Measurements from ENCODE around the gene AQP1.

Gene AQP1

DNA sequence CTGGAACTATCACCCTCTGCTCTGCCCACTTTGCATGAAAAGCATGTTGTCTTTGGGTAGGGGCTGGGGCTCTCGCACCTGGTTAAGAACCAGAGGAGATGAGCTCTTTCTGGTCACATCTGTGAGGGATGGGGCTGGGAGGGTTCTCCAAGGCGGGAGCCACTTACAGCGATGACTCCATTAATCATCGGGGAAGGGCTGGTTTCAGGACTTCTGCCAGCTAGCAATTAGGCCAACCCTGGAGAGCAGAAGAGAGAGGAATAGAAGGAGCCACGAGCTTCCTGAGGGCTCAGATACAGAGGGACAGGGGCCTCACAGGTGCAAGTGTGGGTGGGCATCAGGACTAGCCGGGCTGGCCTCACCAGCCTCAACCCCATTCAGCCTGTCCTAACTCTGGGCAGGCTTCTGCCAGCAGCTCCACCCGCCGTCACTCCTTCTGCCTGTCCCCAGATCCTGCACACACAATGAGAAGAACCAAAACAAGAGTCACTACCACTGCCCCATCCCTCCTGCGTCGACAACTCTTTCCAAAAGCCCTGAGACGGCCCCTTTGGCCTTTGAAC lies 8.4 kb downstream of the AQP1 start:
- Histone ChIP-seq H3K27me3 (ENCODE audit: insufficient read depth, low read depth, severe bottlenecking) (no peaks in the 10 kb centered on the region), H3K27ac (no peak overlapping the region), H3K4me3 (ENCODE audit: low read depth, low read length) (no peak overlapping the region), H3K36me3 (no peaks in the 10 kb centered on the region), H3K9me3 (ENCODE audit: severe bottlenecking) (no peaks in the 10 kb centered on the region)
- peak; percentile 3 for DNase-seq
- TF ChIP-seq CTCF (IDR thresholded peaks at IDR 0.05; ENCODE audit: low read depth, low read length): no peak

- Histone ChIP-seq H3K27ac (no peak overlapping the region), H3K4me3 (ENCODE audit: low read depth, low read length) (no peak overlapping the region), H3K36me3 (no peaks in the 10 kb centered on the region), H3K9me3 (ENCODE audit: severe bottlenecking) (no peaks in the 10 kb centered on the region), H3K27me3 (ENCODE audit: insufficient read depth, low read depth, severe bottlenecking) (no peaks in the 10 kb centered on the region)
- DNase-seq: peak; percentile 15
- TF ChIP-seq CTCF (IDR thresholded peaks at IDR 0.05; ENCODE audit: low read depth, low read length): no peak
Observed at GRCh38 chr7:30920584-30921539, 9.2 kb downstream of the AQP1 start.

GRCh38 chr7:30921540-30922401 lies 10.1 kb downstream of the AQP1 start:
- no peak for DNase-seq
- H3K27ac ChIP-seq: no peak overlapping the region
- H3K36me3 ChIP-seq: no peaks in the 10 kb centered on the region

GRCh38 chr7:30922596-30922995 lies 10.9 kb downstream of the AQP1 start:
- H3K9me3 ChIP-seq (ENCODE audit: severe bottlenecking): peaks cover 5% of the 10 kb centered on the region
- H3K36me3 ChIP-seq: no peaks in the 10 kb centered on the region
- no peaks in the 10 kb centered on the region for H3K27me3 ChIP-seq (ENCODE audit: insufficient read depth, low read depth, severe bottlenecking)
- TF ChIP-seq CTCF (IDR thresholded peaks at IDR 0.05; ENCODE audit: low read depth, low read length): no peak
- H3K4me3 ChIP-seq (ENCODE audit: low read depth, low read length): no peak overlapping the region
- no peak overlapping the region for H3K27ac ChIP-seq
- DNase-seq: peak; percentile 45

More at GRCh38 chr7:30921540-30922401, 10.1 kb downstream of the AQP1 start:
- Histone ChIP-seq H3K27me3 (ENCODE audit: insufficient read depth, low read depth, severe bottlenecking) (no peaks in the 10 kb centered on the region), H3K9me3 (ENCODE audit: severe bottlenecking) (no peaks in the 10 kb centered on the region), H3K4me3 (ENCODE audit: low read depth, low read length) (no peak overlapping the region)
- TF ChIP-seq CTCF (IDR thresholded peaks at IDR 0.05; ENCODE audit: low read depth, low read length): no peak

- Histone ChIP-seq H3K9me3 (ENCODE audit: severe bottlenecking) (peaks cover 5% of the 10 kb centered on the region), H3K36me3 (no peaks in the 10 kb centered on the region), H3K4me3 (ENCODE audit: low read depth, low read length) (no peak overlapping the region), H3K27ac (no peak overlapping the region), H3K27me3 (ENCODE audit: insufficient read depth, low read depth, severe bottlenecking) (no peaks in the 10 kb centered on the region)
- DNase-seq: peak; percentile 4
- TF ChIP-seq CTCF (IDR thresholded peaks at IDR 0.05; ENCODE audit: low read depth, low read length): no peak
Observed at GRCh38 chr7:30923009-30923773, 11.5 kb downstream of the AQP1 start.
